Muscle layer of duodenum (tissue), 2 donors: Measurements from ENCODE around the gene BEST2.

Experiments used
- H3K27ac ChIP-seq: one replicate; pipeline ENCODE4 v1.7.0; 2013; ENCODE audit warnings: mild to moderate bottlenecking, low read length
- H3K27me3 ChIP-seq: one replicate; pipeline ENCODE4 v1.7.0; 2013; ENCODE audit warnings: low read depth, mild to moderate bottlenecking, control low read depth, low read length
- H3K36me3 ChIP-seq, 2 donors: one replicate each; pipeline ENCODE4 v1.7.0; 2013; ENCODE audit warnings: low read length in 2 of 2, control low read depth in 1 of 2, mild to moderate bottlenecking in 1 of 2; ENCODE audit not compliant: insufficient read depth in 2 of 2, control insufficient read depth in 1 of 2
- H3K4me1 ChIP-seq, 2 donors: one replicate each; pipeline ENCODE4 v1.7.0; 2013; ENCODE audit warnings: low read length in 2 of 2, mild to moderate bottlenecking in 2 of 2, control low read depth in 1 of 2, moderate library complexity in 1 of 2; ENCODE audit not compliant: insufficient read depth in 2 of 2, control insufficient read depth in 1 of 2
- H3K4me3 ChIP-seq, 2 donors: one replicate each; pipeline ENCODE4 v1.7.0; 2013; ENCODE audit warnings: low read length in 2 of 2, low read depth in 1 of 2, mild to moderate bottlenecking in 1 of 2
- H3K9me3 ChIP-seq, 2 donors: one replicate each; pipeline ENCODE4 v1.7.0; 2013; ENCODE audit warnings: low read length in 2 of 2, control low read depth in 1 of 2, mild to moderate bottlenecking in 1 of 2; ENCODE audit not compliant: control insufficient read depth in 1 of 2
- donor health status: healthy.

The BEST2 gene

DNA sequence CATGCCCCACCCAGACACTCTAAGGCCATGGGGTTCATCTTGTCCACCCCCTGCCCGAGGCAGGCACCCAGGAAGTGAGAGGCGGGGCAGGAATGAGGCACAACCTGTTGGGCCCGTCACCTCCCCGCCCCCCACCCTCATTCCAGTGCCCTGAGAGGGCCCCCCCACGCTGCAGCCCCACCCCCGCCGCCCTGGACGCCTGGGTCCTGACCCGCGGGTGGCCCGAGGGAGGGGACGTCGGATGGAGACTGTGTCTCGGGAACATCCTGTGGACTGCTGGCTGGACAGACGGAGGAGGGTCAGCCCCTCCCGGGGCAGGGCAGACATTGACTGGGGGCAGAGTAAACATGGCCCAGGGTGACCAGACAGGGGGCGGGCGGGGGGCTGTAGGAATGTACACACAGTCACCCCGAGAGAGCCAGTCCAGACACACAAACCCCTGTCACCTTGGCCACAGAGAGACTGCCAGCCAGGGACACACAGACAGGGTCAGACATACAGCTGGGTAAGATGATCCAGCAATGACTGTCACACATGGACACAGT, 32.3 kb downstream of the BEST2 start:
- Histone ChIP-seq H3K36me3 (peaks cover 0 to 6% of the 10 kb centered on the region in 2 donors), H3K4me1 (peaks cover 29 to 36% of the 10 kb centered on the region in 2 donors), H3K27ac (peak overlapping the region; percentile 93), H3K9me3 (no peaks in the 10 kb centered on the region), H3K4me3 (peak overlapping the region; percentile 7 to 56), H3K27me3 (no peaks in the 10 kb centered on the region)

DNA sequence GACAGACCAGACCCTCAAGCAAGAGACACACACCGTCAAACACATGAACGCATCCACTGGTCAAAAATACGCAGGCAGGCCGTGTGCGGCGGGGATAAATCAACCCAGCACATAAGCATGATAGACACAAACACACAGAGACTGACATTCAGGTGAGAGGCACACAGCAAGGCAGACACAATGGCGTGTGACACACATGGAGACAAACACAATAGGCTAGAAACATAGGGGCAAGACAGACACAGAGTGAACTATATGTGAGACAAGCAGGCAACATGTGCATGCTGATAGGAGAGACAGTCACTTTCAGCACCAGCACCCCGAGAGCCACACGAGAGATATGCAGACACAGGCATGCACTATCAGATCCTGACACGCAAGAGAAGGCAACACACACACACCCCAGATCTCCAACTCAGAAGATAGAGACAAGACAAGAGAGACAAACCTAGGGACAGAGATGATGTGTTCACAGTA, 32.8 kb downstream of the BEST2 start:
- H3K4me1 ChIP-seq: peaks cover 28 to 31% of the 10 kb centered on the region in 2 donors
- H3K27ac ChIP-seq: peak overlapping the region; percentile 93
- no peaks in the 10 kb centered on the region for H3K27me3 ChIP-seq
- no peaks in the 10 kb centered on the region for H3K9me3 ChIP-seq
- H3K36me3 ChIP-seq: peaks cover 0 to 11% of the 10 kb centered on the region in 2 donors
- H3K4me3 ChIP-seq: peak overlapping the region in 1 of 2 donors; percentile 7

DNA sequence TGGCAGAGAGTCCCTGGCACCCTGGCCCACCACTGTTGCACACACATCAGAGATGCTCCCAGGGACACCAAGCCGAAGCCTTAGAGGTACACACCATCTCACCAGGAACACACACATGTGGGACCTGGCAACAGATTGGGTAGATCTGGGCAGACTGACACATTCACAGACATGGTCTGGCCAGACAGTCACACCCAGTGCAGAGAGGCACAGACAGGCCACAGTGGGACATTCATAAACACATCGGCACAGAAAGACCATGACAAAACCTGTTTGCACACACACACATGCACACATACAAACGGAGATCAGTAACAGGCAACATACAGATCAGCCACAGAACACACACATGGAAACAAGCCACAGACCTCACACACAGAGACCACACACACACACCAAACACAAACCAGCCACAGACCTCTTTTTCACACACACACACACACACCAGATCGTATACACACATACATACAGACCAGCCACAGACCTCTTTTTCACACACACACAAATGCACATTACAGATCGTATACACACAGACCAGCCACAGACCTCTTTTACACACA, 33.4 kb downstream of the BEST2 start:
- Histone ChIP-seq H3K4me3 (peak overlapping the region in 1 of 2 donors; percentile 7), H3K4me1 (peaks cover 28 to 30% of the 10 kb centered on the region in 2 donors), H3K36me3 (peaks cover 0 to 11% of the 10 kb centered on the region in 2 donors), H3K9me3 (no peaks in the 10 kb centered on the region), H3K27ac (peak overlapping the region; percentile 93), H3K27me3 (no peaks in the 10 kb centered on the region)

DNA sequence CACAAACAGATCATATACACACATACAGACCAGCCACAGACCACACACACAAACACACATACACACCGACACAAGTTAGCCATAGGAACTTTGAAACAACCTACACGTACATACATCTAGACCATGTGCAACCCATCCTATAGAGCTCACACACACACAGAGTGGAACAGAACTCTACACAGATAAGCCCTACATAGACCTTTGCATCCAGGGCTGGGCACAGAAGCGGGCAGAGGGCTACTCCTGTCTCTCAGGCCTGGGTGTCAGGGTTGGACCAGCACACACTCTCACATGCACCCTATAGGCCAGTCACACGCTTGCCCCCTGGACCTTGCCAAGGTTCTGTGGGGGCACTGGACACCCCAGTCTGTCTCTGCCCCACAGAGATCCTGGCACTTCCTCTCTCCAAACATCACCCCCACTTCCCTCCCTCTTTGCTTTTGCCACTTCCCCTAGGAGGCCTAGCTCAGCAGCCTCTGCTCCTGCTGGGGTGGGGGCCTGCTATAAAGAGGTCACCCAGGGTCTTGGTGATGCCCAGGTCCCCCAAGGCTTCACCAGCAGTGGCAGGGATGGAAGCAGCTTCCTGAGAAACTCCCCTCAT, 33.9 kb downstream of the BEST2 start:
- peaks cover 30% of the 10 kb centered on the region in 2 donors for H3K4me1 ChIP-seq
- no peak overlapping the region for H3K4me3 ChIP-seq

DNA sequence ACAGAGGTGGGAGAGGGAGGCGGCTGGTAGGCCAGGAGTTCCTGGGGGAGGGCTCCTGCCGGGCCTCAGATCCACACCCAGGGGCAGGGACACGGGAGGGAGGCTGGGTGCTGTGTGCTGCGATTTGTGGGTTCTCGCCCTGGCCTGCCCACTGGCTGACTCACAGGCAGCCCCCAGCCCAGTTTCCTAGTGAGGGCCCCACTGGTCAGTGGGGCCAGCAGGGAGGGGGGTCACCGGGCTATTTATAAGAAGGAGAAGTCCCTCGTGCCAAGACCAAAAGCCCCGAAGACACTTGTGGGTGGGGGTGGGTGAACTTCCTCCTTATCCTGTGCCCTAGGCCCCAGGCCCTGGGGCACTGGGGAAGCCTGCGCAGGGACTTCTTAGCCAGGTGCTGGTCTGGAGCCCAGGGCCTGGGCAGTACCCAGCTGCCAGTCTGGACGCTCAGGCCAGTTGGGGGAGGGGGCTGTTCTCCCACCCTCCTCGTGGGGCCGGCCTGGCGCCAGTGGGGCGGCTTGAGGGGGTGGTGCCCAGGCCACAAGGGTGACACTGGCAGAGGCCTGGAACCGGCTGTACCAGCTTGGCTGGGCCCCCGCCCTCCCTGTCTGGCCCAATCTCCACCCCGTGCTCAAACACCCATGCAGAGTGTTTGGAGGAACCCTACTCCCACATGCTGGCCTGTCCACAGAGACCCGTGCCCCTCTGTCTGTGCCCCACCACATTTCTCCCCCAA, 34.7 kb downstream of the BEST2 start:
- peaks cover 30 to 35% of the 10 kb centered on the region in 2 donors for H3K4me1 ChIP-seq
- peaks cover 0 to 18% of the 10 kb centered on the region in 2 donors for H3K36me3 ChIP-seq
- no peaks in the 10 kb centered on the region for H3K27me3 ChIP-seq
- no peaks in the 10 kb centered on the region for H3K9me3 ChIP-seq
- peak overlapping the region; percentile 93 for H3K27ac ChIP-seq
- H3K4me3 ChIP-seq: no peak overlapping the region

More for the DNA sequence above, 33.9 kb downstream of the BEST2 start:
- peaks cover 0 to 14% of the 10 kb centered on the region in 2 donors for H3K36me3 ChIP-seq
- H3K9me3 ChIP-seq: no peaks in the 10 kb centered on the region
- peak overlapping the region; percentile 93 for H3K27ac ChIP-seq
- no peaks in the 10 kb centered on the region for H3K27me3 ChIP-seq

DNA sequence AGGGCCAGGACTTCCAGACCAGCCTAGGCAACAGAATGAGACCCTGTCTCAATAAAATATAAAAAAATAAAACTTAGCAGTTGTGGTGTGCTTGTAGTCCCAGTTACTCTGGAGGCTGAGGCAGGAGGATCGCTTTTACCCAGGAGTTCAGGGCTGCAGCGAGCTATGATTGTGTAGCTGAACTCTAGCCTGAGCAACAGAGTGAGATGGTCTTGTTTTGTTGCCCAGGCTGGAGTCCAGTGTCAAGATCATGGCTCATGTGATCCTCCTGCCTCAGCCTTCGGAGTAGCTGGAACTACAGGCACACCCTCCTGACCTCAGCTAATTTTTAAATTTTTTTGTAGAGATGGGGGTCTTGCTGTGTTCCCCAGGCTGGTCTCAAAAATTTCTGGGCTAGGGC, 35.4 kb downstream of the BEST2 start:
- Histone ChIP-seq H3K27ac (peak overlapping the region; percentile 93), H3K4me1 (peaks cover 30 to 35% of the 10 kb centered on the region in 2 donors), H3K27me3 (no peaks in the 10 kb centered on the region), H3K36me3 (peaks cover 0 to 18% of the 10 kb centered on the region in 2 donors), H3K4me3 (no peak overlapping the region), H3K9me3 (no peaks in the 10 kb centered on the region)

DNA sequence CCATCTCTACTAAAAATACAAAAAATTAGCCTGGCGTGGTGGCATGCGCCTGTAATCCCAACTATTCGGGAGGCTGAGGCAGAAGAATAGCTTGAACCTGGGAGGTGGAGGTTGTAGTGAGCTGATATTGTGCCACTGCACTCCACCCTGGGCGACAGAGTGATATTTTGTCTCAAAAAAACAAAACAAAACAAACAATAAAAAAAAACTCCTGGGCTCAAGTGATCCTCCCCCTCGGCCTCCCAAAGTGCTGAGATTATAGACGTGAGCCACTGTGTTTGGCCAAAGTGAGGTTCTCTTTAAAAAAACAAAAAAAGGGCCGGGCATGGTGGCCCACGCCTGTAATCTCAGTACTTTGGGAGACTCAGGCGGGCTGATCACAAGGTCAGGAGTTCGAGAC, 35.9 kb downstream of the BEST2 start:
- no peak overlapping the region for H3K4me3 ChIP-seq
- no peaks in the 10 kb centered on the region for H3K9me3 ChIP-seq
- peak overlapping the region; percentile 93 for H3K27ac ChIP-seq
- no peaks in the 10 kb centered on the region for H3K27me3 ChIP-seq
- peaks cover 0 to 18% of the 10 kb centered on the region in 2 donors for H3K36me3 ChIP-seq
- peaks cover 30 to 35% of the 10 kb centered on the region in 2 donors for H3K4me1 ChIP-seq

DNA sequence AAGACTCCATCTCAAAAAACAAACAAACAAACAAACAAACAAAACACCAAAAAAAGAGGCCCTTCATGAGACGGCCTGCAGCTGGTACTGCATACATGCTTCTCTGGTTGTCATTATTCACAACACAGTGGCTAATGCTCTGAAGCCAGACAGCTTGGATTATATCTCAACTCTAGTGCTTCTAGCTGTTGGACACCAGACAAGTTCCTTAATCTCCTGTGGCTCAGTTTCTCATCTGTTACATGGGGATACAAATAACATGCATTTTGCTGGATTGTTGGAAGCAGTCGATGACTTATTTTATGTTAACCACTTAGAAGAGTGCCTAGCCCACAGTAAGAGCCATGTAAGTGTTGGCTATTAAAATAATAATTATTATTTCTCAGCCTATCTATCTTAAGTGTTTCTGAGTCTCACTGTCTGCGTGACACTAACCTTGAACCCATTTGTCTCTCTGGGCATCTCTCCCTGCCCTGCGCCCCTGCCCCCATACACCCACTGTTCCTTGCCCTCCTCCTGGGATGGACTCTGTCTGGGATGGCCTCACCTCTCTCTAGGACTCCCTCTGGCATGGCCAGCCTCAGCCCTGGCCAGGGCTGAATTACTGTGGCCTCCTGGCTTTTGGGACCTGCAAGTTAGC, 36.6 kb downstream of the BEST2 start:
- H3K36me3 ChIP-seq: peaks cover 0 to 18% of the 10 kb centered on the region in 2 donors

DNA sequence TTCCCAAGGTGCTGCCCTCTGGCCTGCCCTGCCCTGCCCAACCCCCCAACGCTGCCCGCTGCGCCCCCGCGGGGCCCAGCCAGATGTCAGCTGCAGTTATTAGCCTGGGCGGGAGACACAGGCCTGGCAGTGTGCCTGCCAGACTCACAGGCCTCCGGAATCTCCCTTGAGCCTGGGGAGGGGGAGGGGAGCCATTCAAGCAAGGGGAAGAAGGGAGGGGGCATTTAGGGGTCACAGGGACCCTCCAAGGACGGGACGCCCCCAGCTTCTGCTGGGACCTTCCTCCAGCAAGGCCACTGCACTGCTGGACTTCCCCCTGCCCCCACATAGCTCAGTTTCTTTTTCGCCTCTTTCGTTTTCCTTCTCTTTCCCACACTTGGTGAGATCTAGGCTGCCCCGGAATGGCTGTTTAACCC, 37.1 kb downstream of the BEST2 start:
- Histone ChIP-seq H3K9me3 (no peaks in the 10 kb centered on the region), H3K36me3 (peaks cover 0 to 13% of the 10 kb centered on the region in 2 donors), H3K27ac (peak overlapping the region; percentile 100), H3K4me1 (peaks cover 21 to 31% of the 10 kb centered on the region in 2 donors), H3K27me3 (no peaks in the 10 kb centered on the region), H3K4me3 (peak overlapping the region; percentile 71 to 97)

More for the DNA sequence above, 36.6 kb downstream of the BEST2 start:
- H3K4me3 ChIP-seq: peak overlapping the region; percentile 71 to 97
- peak overlapping the region; percentile 100 for H3K27ac ChIP-seq
- no peaks in the 10 kb centered on the region for H3K27me3 ChIP-seq
- H3K9me3 ChIP-seq: no peaks in the 10 kb centered on the region
- peaks cover 27 to 35% of the 10 kb centered on the region in 2 donors for H3K4me1 ChIP-seq

DNA sequence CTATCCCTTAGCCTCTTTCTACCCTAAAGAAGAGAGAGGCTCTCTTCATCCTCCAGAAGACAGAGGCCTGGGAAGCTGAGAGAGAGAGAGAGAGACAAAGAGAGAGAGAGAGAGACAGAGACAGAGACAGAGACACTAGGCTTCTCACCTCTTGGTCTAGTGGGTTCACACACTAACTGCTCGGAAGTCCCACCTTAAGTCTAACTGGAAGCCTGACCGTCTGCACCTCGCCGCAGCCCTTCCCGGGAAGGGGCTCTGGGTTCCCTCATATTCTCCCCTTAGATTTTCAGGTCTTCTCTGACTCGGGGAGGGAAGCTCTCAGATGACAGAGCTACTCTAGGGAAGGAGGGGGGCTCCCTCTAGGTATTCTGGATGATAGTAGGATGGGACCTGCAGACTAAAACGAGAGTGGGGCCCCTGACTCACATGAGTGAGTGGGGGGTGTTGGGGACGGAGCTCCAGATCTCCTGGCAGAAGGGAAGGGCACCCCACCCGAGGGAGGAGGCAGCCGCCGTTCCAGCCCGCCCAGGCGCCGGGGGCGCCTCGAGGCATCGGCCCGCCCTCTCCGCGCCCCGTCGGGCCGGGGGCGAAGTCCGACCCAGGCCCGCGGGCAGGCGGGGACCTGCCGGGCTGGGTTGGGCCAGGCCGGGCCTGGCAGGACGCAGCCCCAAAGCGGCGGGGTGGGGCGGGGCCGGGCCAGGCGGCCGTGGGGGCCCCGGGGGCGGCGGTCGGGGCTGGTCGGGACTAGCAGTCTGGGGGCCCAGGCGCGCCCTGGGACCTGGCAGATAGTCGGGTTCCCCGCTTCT, 37.7 kb downstream of the BEST2 start:
- Histone ChIP-seq H3K36me3 (peaks cover 0 to 13% of the 10 kb centered on the region in 2 donors), H3K27me3 (no peaks in the 10 kb centered on the region), H3K27ac (peak overlapping the region; percentile 100), H3K4me3 (peak overlapping the region; percentile 71 to 97), H3K4me1 (peaks cover 18 to 28% of the 10 kb centered on the region in 2 donors), H3K9me3 (no peaks in the 10 kb centered on the region)
